ENCODE data around the gene CLEC18B. TPM values are rescaled to one million over a fixed set of nuclear protein-coding genes. Genes with fewer than 3 reads are reported as not detected.
"Not testable (repeated sequence)": the region's sequence is repeated elsewhere in the genome, so short reads cannot be mapped to it uniquely, and the experiment has no call there.

The CLEC18B gene
- total RNA-seq, 6 donors from 2014 or later, result 0.86 to 5.2 (median 1.5) TPM; not detected in 2

DNA sequence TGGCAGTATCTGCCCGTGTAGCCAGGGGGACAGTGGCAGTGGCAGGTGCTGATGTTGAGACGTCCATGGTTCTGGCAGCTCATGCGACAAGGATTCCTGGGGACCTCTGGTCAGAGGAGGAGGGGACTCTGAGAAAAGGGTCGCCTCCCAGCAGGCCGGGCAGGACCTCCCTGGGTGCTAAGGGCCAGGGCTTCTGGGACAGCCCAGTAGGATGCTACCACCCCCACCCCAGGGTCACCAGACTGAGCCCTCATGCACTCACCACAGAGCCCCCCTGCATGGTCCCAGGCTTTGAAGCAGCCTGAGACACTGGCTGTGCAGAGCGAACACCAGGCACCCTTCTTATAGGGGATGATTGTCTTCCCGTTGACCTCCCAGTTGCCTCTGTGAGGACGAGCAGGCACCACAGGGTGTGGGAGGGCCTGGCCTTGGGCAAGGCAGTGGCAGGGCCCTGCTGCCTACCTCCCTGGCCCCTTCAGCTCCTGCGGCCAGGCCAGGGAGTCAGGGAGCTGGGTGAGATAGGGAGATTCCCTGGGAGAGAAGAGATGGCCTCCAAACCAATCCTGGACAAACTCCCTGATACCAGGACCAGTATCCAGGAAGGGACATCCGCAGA, 8.4 kb downstream of the CLEC18B start:
- DNase-seq, result peak in 1 of 2 donors; percentile 51
- H3K4me3 ChIP-seq; H3K27ac ChIP-seq; H3K27me3 ChIP-seq; H3K36me3 ChIP-seq; ATAC-seq (ENCODE audit: low FRiP score in 2 of 2); H3K9me3 ChIP-seq; H3K4me1 ChIP-seq: not testable (repeated sequence)
- WGBS, 2 donors, result 71 to 80% methylated on average over 5 to 6 of the region's 10 CpGs

DNA sequence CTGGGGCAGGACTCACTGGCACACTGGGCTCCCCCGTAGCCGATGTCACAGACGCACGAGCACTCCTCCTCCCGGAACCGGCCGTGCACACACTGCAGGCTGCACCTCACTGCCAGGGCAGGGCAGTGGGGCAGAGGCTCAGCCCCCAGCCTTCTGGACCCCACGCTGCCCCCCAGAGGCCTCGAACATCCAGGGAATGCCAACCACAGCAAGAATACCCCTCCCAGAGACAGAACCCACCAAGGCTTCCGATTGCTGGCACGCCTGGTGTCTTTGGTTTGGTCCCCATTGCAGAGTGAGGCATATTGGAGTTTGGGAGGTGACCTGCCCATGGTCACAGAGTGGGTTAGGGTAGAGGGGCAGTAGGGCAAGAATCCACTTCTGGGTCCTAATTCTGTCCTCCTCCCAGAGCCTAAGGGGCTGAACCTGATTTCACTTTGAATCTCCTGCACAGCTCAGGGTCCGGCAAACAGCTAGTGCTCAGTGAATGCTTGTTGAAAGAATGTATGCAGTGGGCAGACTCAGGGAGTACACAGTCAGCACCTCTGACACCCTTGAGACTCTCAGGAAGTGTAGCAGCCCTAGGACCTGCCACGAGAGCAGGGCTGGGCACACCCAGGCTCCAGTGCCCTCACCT, 9.0 kb downstream of the CLEC18B start:
- H3K27me3 ChIP-seq; H3K27ac ChIP-seq; H3K9me3 ChIP-seq; ATAC-seq (ENCODE audit: low FRiP score in 2 of 2); DNase-seq; H3K4me1 ChIP-seq; H3K36me3 ChIP-seq; H3K4me3 ChIP-seq: not testable (repeated sequence)
- 71 to 77% methylated on average over 5 of the region's 13 CpGs for WGBS, 2 donors

DNA sequence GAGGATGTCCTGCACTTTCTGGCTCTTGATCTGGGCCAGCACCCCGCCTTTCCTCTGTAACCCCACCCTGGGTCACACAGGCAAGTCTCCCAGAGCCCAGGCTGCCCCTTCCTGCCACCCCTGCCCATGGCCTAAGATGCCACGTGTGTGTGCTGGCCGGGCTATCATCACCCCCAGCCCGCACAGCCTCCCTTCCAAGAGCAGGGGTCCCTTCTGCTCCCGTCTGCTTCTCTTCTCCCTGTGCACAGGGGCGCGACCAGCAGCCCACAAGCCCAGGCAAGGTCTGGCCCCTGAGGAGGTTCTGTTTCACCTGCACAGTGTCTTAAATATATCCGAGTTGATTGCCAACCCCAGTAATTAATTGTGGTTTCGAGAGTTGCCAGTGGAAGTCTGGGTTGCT, 10.3 kb downstream of the CLEC18B start:
- peak in 1 of 2 donors; percentile 70 for DNase-seq
- peak in 1 of 2 donors; percentile 7 for ATAC-seq (ENCODE audit: low FRiP score in 2 of 2)
- H3K27ac ChIP-seq, H3K27me3 ChIP-seq, H3K9me3 ChIP-seq, H3K4me3 ChIP-seq, H3K36me3 ChIP-seq, H3K4me1 ChIP-seq: not testable (repeated sequence)
- 92% methylated on average over 4 of the region's 9 CpGs; no CpG with 5 or more reads in 1 of the 2 donors for WGBS, 2 donors

DNA sequence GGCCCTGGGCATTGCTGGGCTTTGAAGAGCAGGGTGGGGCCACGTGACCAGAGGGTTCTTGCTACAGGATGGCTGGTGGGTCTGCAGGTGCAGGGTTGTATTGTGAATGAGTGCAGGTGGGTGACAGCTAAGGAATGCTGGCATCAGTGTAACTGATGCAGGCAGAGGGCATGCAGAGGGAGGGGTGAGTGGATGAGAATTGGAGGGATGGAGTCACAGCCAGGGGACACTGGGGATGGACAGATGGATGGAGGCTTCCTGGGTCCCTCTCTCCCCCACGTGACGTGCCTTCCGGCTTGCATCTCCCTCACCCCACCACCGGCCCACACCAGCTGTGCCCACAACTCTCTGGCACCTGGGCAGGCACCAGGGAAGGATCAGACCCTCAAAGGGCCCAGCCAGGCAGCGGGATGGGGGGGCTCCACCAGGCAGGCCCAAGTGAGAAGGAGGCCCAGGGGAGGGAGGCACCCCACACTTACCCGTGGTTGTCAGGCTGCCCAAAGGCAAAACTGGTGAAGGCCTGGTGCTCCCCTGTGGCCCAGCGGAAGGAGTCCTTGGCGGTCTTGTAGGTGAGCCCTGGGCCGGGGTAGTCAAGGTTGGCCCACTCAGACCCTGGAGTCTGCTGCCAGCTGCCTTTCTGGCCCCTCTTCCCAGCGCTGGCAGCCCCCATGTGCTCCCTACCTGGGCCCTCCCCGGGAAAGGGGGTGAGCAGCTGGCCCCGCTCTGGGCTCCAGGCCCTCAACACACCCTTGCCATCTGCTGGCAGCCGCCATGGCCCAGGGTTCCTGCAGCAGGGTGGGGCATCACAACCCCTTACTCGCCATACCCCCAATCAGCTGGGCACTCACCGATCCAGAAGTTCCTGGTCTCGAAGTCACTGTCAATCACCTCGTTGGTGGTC, 11.0 kb downstream of the CLEC18B start:
- not testable (repeated sequence) for H3K4me1 ChIP-seq, H3K27me3 ChIP-seq, H3K4me3 ChIP-seq, H3K36me3 ChIP-seq, H3K9me3 ChIP-seq, H3K27ac ChIP-seq
- ATAC-seq (ENCODE audit: low FRiP score in 2 of 2) (peak in 1 of 2 donors; percentile 15), DNase-seq (peak in 1 of 2 donors; percentile 77)
- WGBS, 2 donors, result 85 to 89% methylated on average over 6 to 10 of the region's 18 CpGs

DNA sequence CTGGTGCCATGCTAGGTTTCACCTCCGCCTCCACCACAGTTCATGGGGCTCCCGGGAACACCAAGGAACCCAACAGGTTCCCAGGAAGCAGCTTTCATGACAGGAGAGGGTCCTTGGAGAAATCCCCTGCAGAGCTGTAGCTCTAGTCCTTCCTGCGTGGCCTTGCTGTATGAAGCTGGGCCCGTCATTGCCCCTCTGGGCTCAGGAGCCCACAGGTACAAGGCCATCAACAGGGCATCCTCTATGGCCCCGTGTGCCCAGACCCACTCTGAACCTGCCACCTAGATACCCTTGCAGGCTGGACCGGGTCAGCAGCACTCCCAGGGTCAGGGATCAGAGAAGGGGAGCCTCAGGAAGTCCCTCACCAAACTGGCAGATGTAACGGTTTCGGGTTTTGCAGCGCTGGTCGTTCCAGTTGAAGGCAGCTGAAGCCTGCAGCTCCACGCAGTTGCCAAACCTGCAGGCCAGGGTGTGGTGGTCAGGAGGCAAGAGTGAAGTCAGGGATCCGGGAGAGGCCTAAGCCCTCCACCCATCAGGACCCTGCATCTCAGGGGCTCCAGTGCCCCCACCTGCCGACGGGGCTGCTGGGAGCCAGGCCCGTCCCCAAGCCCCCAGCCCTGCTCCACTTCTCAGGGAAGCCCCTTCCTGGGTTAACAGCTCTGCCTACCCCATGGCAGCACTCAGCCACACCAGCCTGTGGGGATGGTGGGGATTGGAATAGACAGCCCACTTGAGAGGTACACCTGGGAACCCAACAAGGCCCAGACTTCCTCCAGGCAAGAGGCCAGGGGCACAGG, 11.9 kb downstream of the CLEC18B start:
- not testable (repeated sequence) for H3K27me3 ChIP-seq, H3K4me1 ChIP-seq, H3K4me3 ChIP-seq, H3K27ac ChIP-seq, H3K36me3 ChIP-seq, H3K9me3 ChIP-seq
- 83 to 100% methylated on average over 1 to 2 of the region's 15 CpGs for WGBS, 2 donors
- DNase-seq (peak in 1 of 2 donors; percentile 75), ATAC-seq (ENCODE audit: low FRiP score in 2 of 2) (peak in 1 of 2 donors; percentile 0)

DNA sequence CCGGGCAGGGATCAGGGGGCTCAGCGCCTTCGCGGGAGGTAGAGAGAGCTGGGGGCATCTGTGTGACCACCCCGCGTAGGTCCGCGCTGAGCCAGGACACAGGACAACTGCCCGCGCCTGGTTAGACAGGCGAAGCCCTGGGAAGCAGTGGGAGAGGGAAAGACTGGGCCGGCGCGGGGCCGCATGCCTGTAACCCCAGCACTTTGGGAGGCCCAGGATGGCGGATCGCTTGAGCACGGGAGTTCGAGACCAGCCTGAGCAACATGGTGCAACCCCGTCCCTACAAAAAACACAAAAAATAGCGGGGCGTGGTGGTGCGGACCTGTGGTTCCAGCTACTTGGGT, 13.9 kb downstream of the CLEC18B start:
- ATAC-seq (ENCODE audit: low FRiP score in 2 of 2), result peak in 1 of 2 donors; percentile 66
- H3K36me3 ChIP-seq, H3K4me1 ChIP-seq, H3K9me3 ChIP-seq, H3K27me3 ChIP-seq: not testable (repeated sequence)
- H3K27ac ChIP-seq, result peak overlapping the region; percentile 72 to 86 (median 82)
- peak in 1 of 2 donors; percentile 8 for TF ChIP-seq POLR2AphosphoS5 (IDR thresholded peaks at IDR 0.05)
- WGBS, 2 donors, result 28% methylated on average over 18 of the region's 23 CpGs; no CpG with 5 or more reads in 1 of the 2 donors
- DNase-seq, result peak; percentile 41 to 88
- peak overlapping the region in 3 of 4 donors; percentile 41 to 52 (median 48) for H3K4me3 ChIP-seq

DNA sequence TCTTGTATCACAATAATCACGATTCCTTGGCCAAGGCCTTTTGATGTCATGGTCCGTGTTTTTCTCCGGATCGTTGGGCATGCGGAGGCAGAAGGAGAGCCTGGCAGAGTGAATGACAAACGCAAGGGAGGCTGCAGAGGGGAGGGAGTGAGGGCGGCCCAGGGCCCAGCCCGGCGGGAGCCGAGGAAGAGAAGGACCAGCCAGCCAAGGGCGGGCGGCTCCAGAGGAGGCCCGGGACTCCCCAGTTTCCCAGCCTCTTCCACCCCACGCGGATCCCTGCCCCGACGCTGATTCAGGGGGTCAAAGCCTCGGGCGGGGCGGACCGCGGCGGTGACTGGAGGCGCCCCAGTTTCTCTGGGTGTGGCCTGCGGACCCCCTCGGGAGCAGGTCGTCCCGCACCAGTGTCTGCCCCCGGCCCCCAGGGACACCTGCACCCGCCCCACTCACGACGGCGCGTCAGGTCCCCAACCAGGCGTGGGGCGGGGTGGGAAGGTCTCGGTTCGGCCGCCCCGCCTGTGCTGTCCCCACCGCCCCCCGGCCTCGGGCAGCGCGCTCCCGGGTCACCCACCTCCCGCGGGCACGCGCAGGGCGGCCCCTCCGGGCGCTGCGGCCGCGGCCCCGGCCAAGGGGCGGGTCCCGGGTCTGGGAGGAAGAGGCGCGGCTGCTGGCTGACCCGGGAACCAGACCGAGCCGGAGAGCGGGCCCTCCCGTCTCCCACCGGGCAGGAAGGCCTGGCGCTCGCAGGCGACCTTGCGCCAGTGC, 14.5 kb downstream of the CLEC18B start:
- not testable (repeated sequence) for H3K27me3 ChIP-seq, H3K4me1 ChIP-seq, H3K36me3 ChIP-seq, H3K9me3 ChIP-seq
- peak overlapping the region in 3 of 4 donors; percentile 41 to 52 (median 48) for H3K4me3 ChIP-seq
- ATAC-seq (ENCODE audit: low FRiP score in 2 of 2) (peak; percentile 74 to 94), DNase-seq (peak; percentile 40 to 90)
- WGBS, 2 donors, result no CpG with 5 or more reads among the region's 71 CpGs
- H3K27ac ChIP-seq, result peak overlapping the region; percentile 72 to 86 (median 82)

DNA sequence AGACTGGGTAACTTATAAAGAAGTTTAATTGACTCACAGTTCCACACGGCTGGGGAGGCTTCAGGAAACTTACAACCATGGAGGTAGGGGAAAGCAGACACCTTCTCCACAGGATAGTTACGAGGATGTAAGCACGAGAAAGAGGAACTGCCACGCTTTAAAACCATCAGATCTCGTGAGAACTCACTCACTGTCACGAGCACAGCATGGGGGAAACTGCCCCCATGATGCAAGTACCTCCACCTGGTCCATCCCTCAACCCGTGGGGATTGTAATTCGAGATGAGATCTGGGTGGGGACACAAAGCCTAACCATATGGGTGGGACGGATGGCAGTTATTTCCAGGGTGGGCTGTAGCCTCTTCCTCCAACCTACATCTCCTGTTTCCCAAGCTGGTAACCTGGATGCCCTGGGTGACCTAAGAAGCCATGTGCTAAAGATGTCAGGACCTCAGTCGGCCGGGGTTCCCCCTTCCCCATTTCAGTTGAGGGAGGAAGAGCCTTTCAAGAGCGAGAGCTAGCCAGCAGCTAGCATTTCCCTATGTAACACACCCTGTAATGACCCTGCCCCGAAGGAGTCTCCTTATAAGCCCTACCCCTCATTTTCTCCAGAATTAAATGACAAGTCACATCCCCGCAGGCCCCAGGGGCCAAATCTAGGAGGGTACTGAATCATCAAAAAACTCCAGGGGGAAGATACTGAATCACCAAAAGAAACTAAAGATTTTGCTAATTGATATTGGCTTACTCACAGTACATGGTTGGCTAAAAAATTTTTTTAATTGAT, 16.9 kb downstream of the CLEC18B start:
- H3K27ac ChIP-seq; DNase-seq; ATAC-seq (ENCODE audit: low FRiP score in 2 of 2); H3K9me3 ChIP-seq; H3K4me3 ChIP-seq; H3K36me3 ChIP-seq; H3K27me3 ChIP-seq; H3K4me1 ChIP-seq: not testable (repeated sequence)
- 59 to 71% methylated on average over 6 to 8 of the region's 14 CpGs for WGBS, 2 donors

DNA sequence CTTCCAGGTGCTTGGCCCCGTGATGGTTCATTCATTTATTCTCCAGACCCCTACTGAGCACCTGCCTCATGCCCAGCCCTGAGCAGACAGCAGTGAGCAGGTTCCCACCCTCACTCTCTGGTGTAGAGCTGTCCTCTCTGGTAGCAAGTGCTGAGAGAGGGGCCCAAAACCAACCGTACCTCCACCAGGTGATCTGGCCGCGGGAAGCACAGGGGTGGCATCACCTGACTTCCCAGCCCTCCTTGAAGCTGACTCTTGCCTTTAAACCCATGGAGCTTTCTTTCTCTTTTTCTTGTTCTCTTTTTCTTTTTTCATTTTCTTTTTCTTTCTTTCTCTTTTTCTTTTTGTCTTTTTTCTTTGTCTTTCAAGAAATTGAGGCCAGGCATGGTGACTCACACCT, 21.0 kb downstream of the CLEC18B start:
- not testable (repeated sequence) for H3K36me3 ChIP-seq; H3K4me1 ChIP-seq; H3K9me3 ChIP-seq; H3K27ac ChIP-seq; H3K4me3 ChIP-seq; H3K27me3 ChIP-seq; ATAC-seq (ENCODE audit: low FRiP score in 2 of 2); DNase-seq
- WGBS, 2 donors, result 93 to 100% methylated on average over 3 of the region's 4 CpGs

DNA sequence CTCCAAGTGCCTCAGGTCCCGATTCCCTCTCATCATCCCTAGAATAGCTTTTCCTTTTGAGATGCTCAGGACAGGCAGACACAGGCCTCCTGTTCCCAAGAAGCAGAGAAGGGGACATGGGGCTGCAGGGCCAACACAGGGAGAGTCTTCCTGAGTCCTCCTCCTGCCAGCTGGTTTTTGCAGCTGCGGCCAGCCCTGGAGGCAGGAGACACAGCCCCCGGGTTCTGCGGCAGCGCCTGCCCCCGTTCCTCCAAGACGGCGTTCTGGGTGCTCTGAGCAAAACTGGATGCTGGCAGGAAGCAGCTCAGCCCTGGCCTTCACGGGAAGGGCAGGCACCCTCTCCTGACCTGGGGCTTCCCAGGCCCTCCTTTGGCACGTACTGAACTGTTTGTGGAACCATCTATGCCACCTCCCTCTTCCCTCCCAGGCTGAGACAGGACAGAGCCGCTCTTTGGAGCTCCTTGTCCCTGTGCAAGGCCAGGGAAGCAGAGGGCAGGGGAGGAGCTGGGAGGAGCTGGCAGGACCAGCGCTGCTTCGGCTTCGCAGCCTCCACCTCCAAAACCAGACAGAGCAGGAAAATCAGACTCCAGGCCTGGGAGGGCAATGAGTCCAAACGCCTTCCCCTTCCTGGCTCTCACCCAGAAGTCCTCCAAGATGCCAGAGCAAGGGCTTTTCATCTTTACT, 22.9 kb downstream of the CLEC18B start:
- H3K27me3 ChIP-seq, H3K36me3 ChIP-seq, H3K9me3 ChIP-seq, H3K27ac ChIP-seq, H3K4me3 ChIP-seq, H3K4me1 ChIP-seq: not testable (repeated sequence)
- peak; percentile 60 to 77 for ATAC-seq (ENCODE audit: low FRiP score in 2 of 2)
- peak in 1 of 2 donors; percentile 64 for DNase-seq
- 34 to 36% methylated on average over 1 to 6 of the region's 15 CpGs for WGBS, 2 donors

Measured in upper lobe of left lung (tissue), 6 donors.